Effector memory CD8-positive, alpha-beta T cell (primary cell): ENCODE results near the gene CAMK1D.
"Not testable (repeated sequence)": the region's sequence is repeated elsewhere in the genome, so short reads cannot be mapped to it uniquely, and the experiment has no call there.

Experiments
- ATAC-seq: fragments of 150-1000 bp; cut with Tn5 transposase; replicated peaks from 2 replicates; pipeline ENCODE4 v1.10.0; 2021; ENCODE audit warnings: mild to moderate bottlenecking, moderate library complexity
- DNase-seq, 3 experiments: peaks; one replicate each; pipeline ENCODE4 v3.0.0; 2021
- H3K27ac Mint-ChIP-seq, 2 donors: one replicate each; pipeline ENCODE4 v1.8.0; 2022; ENCODE audit warnings: mild to moderate bottlenecking in 2 of 2, mixed read lengths in 2 of 2, moderate library complexity in 2 of 2
- H3K27me3 Mint-ChIP-seq, 2 donors: one replicate each; pipeline ENCODE4 v1.8.0; 2022; ENCODE audit warnings: mixed read lengths in 2 of 2
- H3K36me3 Mint-ChIP-seq: one replicate; pipeline ENCODE4 v1.8.0; 2022; ENCODE audit warnings: mild to moderate bottlenecking, moderate library complexity, mixed read lengths; ENCODE audit not compliant: insufficient read depth
- H3K4me1 Mint-ChIP-seq, 2 donors: one replicate each; pipeline ENCODE4 v1.8.0; 2022; ENCODE audit warnings: low read depth in 2 of 2, mixed read lengths in 2 of 2
- H3K4me3 Mint-ChIP-seq, 2 donors: one replicate each; pipeline ENCODE4 v1.8.0; 2022; ENCODE audit warnings: mild to moderate bottlenecking in 2 of 2, mixed read lengths in 2 of 2, moderate library complexity in 2 of 2
- H3K9me3 Mint-ChIP-seq, 2 donors: one replicate each; pipeline ENCODE4 v1.8.0; 2022; ENCODE audit warnings: mixed read lengths in 2 of 2

The CAMK1D gene

GRCh38 chr10:12332572-12333379, 16.6 kb upstream of the CAMK1D start:
- no peak for DNase-seq
- no peak for ATAC-seq
- Mint-ChIP-seq H3K27ac (no peak overlapping the region), H3K27me3 (peaks cover 6 to 8% of the 10 kb centered on the region in 2 donors), H3K9me3 (no peaks in the 10 kb centered on the region), H3K36me3 (no peaks in the 10 kb centered on the region), H3K4me3 (no peak overlapping the region), H3K4me1 (peaks cover 6% of the 10 kb centered on the region in 2 donors)

- Mint-ChIP-seq H3K27me3 (peaks cover 6 to 8% of the 10 kb centered on the region in 2 donors), H3K9me3 (no peaks in the 10 kb centered on the region), H3K4me1 (peaks cover 6% of the 10 kb centered on the region in 2 donors), H3K27ac (peak overlapping the region; percentile 10 to 78), H3K4me3 (peak overlapping the region in 1 of 2 donors; percentile 54), H3K36me3 (no peaks in the 10 kb centered on the region)
- peak; percentile 92 for ATAC-seq
- DNase-seq: peak in 2 of 3 experiments; percentile 22 to 27
Observed at GRCh38 chr10:12333380-12334185, 15.8 kb upstream of the CAMK1D start.

GRCh38 chr10:12334186-12334530, 15.2 kb upstream of the CAMK1D start:
- Mint-ChIP-seq H3K27me3 (peaks cover 6 to 8% of the 10 kb centered on the region in 2 donors), H3K27ac (peak overlapping the region in 1 of 2 donors; percentile 78), H3K4me3 (no peak overlapping the region), H3K36me3 (no peaks in the 10 kb centered on the region), H3K9me3 (no peaks in the 10 kb centered on the region), H3K4me1 (peaks cover 6% of the 10 kb centered on the region in 2 donors)
- ATAC-seq (no peak), DNase-seq (no peak)

GRCh38 chr10:12335169-12335568, 14.2 kb upstream of the CAMK1D start:
- not testable (repeated sequence) for H3K36me3 Mint-ChIP-seq, ATAC-seq, H3K4me3 Mint-ChIP-seq, H3K4me1 Mint-ChIP-seq, H3K9me3 Mint-ChIP-seq, H3K27me3 Mint-ChIP-seq, H3K27ac Mint-ChIP-seq, DNase-seq

DNA sequence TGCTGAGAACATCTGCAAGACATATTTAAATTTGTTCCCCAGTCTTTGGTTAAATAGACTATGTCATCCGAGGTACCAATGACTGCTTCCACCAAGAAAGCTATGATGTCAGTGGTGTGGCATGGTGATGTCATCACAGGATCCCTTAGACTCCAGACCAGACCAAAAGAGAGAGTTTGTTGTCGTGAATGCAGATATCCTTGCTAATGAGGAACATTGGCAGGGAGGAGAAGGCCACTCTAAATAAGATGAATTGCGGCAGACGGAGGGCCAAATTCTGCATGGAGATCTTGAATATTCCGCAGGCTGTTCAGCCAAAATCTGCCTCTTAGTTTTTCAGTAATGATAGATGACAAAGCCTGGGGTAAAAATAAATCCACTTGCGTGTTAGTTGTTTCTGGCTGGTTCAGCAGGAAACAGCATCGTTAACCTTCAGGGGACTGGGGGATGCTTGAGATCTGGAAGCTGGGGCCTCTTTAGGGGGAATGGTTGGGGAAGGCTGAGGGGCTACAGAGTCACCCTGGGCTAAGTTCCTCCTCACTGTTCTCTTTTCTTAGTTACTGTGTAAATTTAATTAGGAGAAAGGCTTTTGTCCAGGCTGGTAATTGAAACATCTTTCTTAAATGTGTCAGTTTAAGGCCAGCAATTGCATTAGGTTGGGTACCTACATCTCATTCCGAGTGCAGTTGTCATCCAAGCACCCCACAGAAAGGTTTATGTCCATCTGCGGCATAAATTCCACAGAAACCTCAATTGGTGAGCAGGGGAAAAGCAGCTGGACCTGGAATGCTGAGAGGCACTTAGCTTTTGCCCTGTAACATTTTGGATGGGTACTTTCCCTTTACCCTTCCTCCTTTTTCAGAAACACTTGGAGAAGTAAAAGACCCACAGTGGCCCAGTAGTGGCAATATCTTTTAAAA, 11.6 kb upstream of the CAMK1D start:
- ATAC-seq (no peak), DNase-seq (no peak)
- no peaks in the 10 kb centered on the region for H3K36me3 Mint-ChIP-seq
- H3K27me3 Mint-ChIP-seq: peaks cover 6 to 8% of the 10 kb centered on the region in 2 donors
- peaks cover 6 to 9% of the 10 kb centered on the region in 2 donors for H3K4me1 Mint-ChIP-seq
- H3K9me3 Mint-ChIP-seq: no peaks in the 10 kb centered on the region
- H3K4me3 Mint-ChIP-seq: no peak overlapping the region
- H3K27ac Mint-ChIP-seq: no peak overlapping the region

DNA sequence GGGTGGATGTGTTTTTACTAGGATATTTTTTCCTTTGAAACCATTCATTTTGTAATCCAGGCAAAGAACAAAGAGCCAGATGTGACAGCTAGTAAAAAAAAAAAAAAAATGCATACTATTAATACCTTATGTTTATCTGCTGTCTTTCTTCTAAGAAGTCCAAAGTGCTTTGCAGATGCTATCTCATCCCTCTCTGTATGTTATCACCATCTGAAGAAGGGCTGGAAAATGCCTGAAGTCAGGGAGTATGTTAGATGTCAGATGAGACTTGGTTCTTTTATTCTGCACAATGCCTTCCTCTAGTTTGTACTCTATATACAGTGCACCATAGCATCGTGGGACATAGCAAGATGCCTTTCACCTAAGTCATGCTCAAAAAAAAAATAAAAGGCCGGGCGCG, 10.4 kb upstream of the CAMK1D start:
- Mint-ChIP-seq H3K4me3 (no peak overlapping the region), H3K36me3 (peaks cover 1% of the 10 kb centered on the region), H3K27ac (no peak overlapping the region), H3K9me3 (no peaks in the 10 kb centered on the region), H3K27me3 (peaks cover under 1 to 3% of the 10 kb centered on the region in 2 donors), H3K4me1 (peaks cover 1 to 4% of the 10 kb centered on the region in 2 donors)
- DNase-seq (no peak), ATAC-seq (no peak)

- Mint-ChIP-seq H3K4me1 (peaks cover 2 to 3% of the 10 kb centered on the region in 2 donors), H3K27me3 (no peaks in the 10 kb centered on the region), H3K4me3 (no peak overlapping the region), H3K9me3 (no peaks in the 10 kb centered on the region), H3K27ac (no peak overlapping the region), H3K36me3 (peaks cover 3% of the 10 kb centered on the region)
- no peak for DNase-seq
- ATAC-seq: no peak
Observed at GRCh38 chr10:12340371-12340770, 9.0 kb upstream of the CAMK1D start.

GRCh38 chr10:12340937-12341336, 8.4 kb upstream of the CAMK1D start:
- no peak overlapping the region for H3K27ac Mint-ChIP-seq

GRCh38 chr10:12341526-12341925, 7.8 kb upstream of the CAMK1D start:
- no peak overlapping the region for H3K4me3 Mint-ChIP-seq
- peaks cover 3% of the 10 kb centered on the region for H3K36me3 Mint-ChIP-seq
- H3K4me1 Mint-ChIP-seq: peaks cover 2 to 3% of the 10 kb centered on the region in 2 donors
- H3K27ac Mint-ChIP-seq: no peak overlapping the region
- no peak for ATAC-seq
- no peaks in the 10 kb centered on the region for H3K9me3 Mint-ChIP-seq
- H3K27me3 Mint-ChIP-seq: no peaks in the 10 kb centered on the region
- DNase-seq: no peak

More at GRCh38 chr10:12340937-12341336, 8.4 kb upstream of the CAMK1D start:
- peaks cover 3% of the 10 kb centered on the region for H3K36me3 Mint-ChIP-seq
- no peak for DNase-seq
- no peak for ATAC-seq
- H3K4me1 Mint-ChIP-seq: peaks cover 2 to 3% of the 10 kb centered on the region in 2 donors
- no peaks in the 10 kb centered on the region for H3K27me3 Mint-ChIP-seq
- no peak overlapping the region for H3K4me3 Mint-ChIP-seq
- no peaks in the 10 kb centered on the region for H3K9me3 Mint-ChIP-seq

GRCh38 chr10:12344375-12345110, 4.8 kb upstream of the CAMK1D start:
- H3K36me3 Mint-ChIP-seq: peaks cover 19% of the 10 kb centered on the region
- H3K27me3 Mint-ChIP-seq: no peaks in the 10 kb centered on the region
- no peak for ATAC-seq
- H3K4me3 Mint-ChIP-seq: no peak overlapping the region
- peaks cover 8 to 14% of the 10 kb centered on the region in 2 donors for H3K4me1 Mint-ChIP-seq
- H3K9me3 Mint-ChIP-seq: no peaks in the 10 kb centered on the region
- no peak for DNase-seq
- peak overlapping the region in 1 of 2 donors; percentile 78 for H3K27ac Mint-ChIP-seq

DNA sequence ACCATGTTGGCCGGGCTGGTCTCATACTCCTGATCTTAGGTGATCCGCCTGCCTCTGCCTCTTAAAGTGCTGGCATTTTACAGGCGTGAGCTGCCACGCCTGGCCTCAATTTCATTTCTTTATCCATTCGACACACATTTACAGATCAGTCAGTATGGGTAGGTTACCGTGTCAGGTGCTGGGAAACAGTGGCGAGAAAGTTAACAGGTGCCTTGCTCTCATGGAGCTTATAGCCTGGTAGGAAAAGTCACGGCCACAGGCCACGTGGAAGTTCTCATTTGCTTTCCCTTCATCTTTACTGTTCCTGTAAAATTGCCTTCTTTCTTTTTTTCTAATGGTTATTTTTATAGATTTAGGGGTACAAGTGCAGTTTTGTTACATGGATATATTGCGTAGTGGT, 2.6 kb upstream of the CAMK1D start:
- ATAC-seq (no peak), DNase-seq (no peak)
- H3K27me3 Mint-ChIP-seq: no peaks in the 10 kb centered on the region
- peaks cover 20 to 29% of the 10 kb centered on the region in 2 donors for H3K4me1 Mint-ChIP-seq
- peaks cover 34% of the 10 kb centered on the region for H3K36me3 Mint-ChIP-seq
- no peak overlapping the region for H3K4me3 Mint-ChIP-seq
- no peak overlapping the region for H3K27ac Mint-ChIP-seq
- no peaks in the 10 kb centered on the region for H3K9me3 Mint-ChIP-seq

- DNase-seq: no peak
- Mint-ChIP-seq H3K27ac (peak overlapping the region; percentile 95 to 97), H3K4me1 (peaks cover 25 to 33% of the 10 kb centered on the region in 2 donors), H3K9me3 (no peaks in the 10 kb centered on the region), H3K27me3 (no peaks in the 10 kb centered on the region), H3K36me3 (peaks cover 38% of the 10 kb centered on the region), H3K4me3 (peak overlapping the region; percentile 85 to 94)
- ATAC-seq: no peak
Observed at GRCh38 chr10:12348294-12348869, 965 bp upstream of the CAMK1D start.
